Upper lobe of left lung (tissue), 6 donors: Measurements from ENCODE around the gene KRTAP5-7. TPM values are rescaled to one million over a fixed set of nuclear protein-coding genes. Genes with fewer than 3 reads are reported as not detected.

Experiments used
- ATAC-seq, 2 donors: fragments of 200-7000 bp; cut with Tn5 transposase; one replicate each; pipeline ENCODE4 v1.9.1; 2022; ENCODE audit warnings: mild to moderate bottlenecking in 2 of 2, moderate library complexity in 2 of 2; ENCODE audit not compliant: low FRiP score in 2 of 2
- DNase-seq, 2 donors: peaks; one replicate each; pipeline ENCODE4 v3.0.0-alpha.2; 2019 to 2020
- H3K27ac ChIP-seq, 4 donors: fragments of 200-600 bp; sonication (generic); one replicate each; pipeline ENCODE4 v1.5.1; 2016 to 2019
- H3K27me3 ChIP-seq, 4 donors: fragments of 200-600 bp; sonication (generic); one replicate each; pipeline ENCODE4 v1.5.1; 2017 to 2019
- H3K36me3 ChIP-seq, 4 donors: fragments of 200-600 bp; sonication (generic); one replicate each; pipeline ENCODE4 v1.5.1; 2016 to 2019
- H3K4me1 ChIP-seq, 4 donors: fragments of 200-600 bp; sonication (generic); one replicate each; pipeline ENCODE4 v1.5.1; 2018 to 2019
- H3K4me3 ChIP-seq, 4 donors: fragments of 200-600 bp; sonication (generic); one replicate each; pipeline ENCODE4 v1.5.1; 2017 to 2019; ENCODE audit warnings: mild to moderate bottlenecking in 2 of 4, moderate library complexity in 1 of 4
- H3K9me3 ChIP-seq, 4 donors: fragments of 200-600 bp; sonication (generic); one replicate each; pipeline ENCODE4 v1.5.1; 2018 to 2019
- EP300 ChIP-seq, 4 donors: sonication (generic); formaldehyde crosslinking; IDR thresholded peaks; one replicate each; pipeline ENCODE4 v1.5.1; 2017; ENCODE audit warnings: antibody characterized with exemption in 4 of 4, control low read depth in 2 of 4
- POLR2A ChIP-seq, 4 donors: fragments of 450-650 bp; IDR thresholded peaks; one replicate each; pipeline ENCODE4 v1.5.1; 2016 to 2017; ENCODE audit warnings: antibody characterized with exemption in 4 of 4, mild to moderate bottlenecking in 2 of 4
- POLR2AphosphoS5 ChIP-seq, 2 donors: sonication (generic); formaldehyde crosslinking; IDR thresholded peaks; one replicate each; pipeline ENCODE4 v1.5.1; 2017; ENCODE audit warnings: antibody characterized with exemption in 2 of 2
- WGBS, 2 donors: methylation state at CpG; one replicate each; pipeline ENCODE4 v1.1.5; 2017 to 2018; 5-methylcytosine and 5-hydroxymethylcytosine counted together
- total RNA-seq, 6 donors: library from RNA; depleted of rRNA in 4 of 6; stranded (reverse); fragments of >200 nt in 4 of 6; gene quantifications; one replicate each; pipeline versions ENCODE4 v1.1.0 to v1.2.1, GENCODE V29; 2016 to 2021
- TF ChIP-seq, protein P1 (sequence below), 6 experiments: fragments of 450-650 bp in 4 of 6; fragments of 200-600 bp in 2 of 6; sonication (generic) in 2 of 6; IDR thresholded peaks; one replicate each; pipeline ENCODE4 v1.5.1; 2016 to 2019; ENCODE audit warnings: antibody characterized with exemption in 6 of 6
- donor health status: DM: no; HTN: no; CAD: no; lungs with moderate emphysema.
- donor health status: DM: no; HTN: yes; CAD: no; lungs with severe emphysema.

The KRTAP5-7 gene
- total RNA-seq, 6 donors from 2014 or later = 0.20 to 0.98 TPM; not detected in 4

DNA sequence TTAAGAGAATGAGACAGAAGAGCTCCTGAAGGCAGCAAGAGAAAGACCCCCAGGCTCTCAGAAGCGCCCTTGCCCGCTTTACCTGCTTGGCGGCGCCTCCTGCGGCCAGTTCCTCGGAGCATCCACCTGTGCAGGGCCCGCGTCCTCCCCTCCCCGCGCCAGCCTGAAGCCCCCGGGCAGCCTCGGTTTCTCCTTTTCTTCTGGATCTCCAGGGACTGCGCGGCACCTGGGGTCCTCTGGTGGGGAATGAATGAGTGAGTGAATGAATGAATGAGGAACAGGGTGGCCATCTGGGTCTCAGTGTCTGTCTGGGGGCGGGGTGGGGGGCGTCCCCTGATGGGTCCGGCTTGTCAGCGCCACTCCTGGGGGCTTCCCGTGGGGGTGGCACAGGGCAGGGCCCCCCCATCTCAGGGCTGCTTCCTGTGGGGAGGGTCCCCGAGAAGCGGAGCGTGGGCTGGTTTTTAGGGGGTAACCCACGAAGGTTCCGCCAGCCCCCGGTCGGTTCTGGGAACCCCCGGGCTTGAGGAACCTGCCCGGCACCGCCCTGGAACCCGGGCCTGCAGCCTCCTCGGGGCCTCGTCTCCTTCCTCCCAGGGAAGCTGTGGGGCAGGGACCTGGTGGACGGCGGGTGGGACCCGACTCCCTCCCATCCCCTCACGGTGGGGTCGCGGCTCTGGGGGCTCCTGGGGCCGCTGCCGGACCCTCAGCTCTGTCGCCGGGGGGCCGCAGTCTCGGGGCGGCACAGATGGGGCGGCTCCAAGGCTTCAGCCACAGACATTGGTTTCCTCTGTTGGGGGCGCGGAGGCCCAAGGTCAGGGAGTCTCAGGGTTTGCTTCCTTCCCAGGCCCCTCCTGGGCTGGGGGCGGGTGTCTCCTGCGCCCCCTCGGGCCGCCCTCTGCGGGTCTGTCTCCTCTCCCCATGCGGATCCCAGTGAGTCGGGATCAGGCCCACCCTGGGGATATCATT lies 8.3 kb upstream of the KRTAP5-7 start:
- H3K36me3 ChIP-seq = no peaks in the 10 kb centered on the region
- no peaks in the 10 kb centered on the region for H3K4me1 ChIP-seq
- H3K4me3 ChIP-seq = no peak overlapping the region
- peak in 1 of 2 donors; percentile 66 for DNase-seq
- no peaks in the 10 kb centered on the region for H3K9me3 ChIP-seq
- 94 to 95% methylated on average over 6 to 48 of the region's 55 CpGs for WGBS, 2 donors
- H3K27me3 ChIP-seq = no peaks in the 10 kb centered on the region
- no peak for TF ChIP-seq EP300 (IDR thresholded peaks at IDR 0.05)
- TF ChIP-seq, protein P1, sequence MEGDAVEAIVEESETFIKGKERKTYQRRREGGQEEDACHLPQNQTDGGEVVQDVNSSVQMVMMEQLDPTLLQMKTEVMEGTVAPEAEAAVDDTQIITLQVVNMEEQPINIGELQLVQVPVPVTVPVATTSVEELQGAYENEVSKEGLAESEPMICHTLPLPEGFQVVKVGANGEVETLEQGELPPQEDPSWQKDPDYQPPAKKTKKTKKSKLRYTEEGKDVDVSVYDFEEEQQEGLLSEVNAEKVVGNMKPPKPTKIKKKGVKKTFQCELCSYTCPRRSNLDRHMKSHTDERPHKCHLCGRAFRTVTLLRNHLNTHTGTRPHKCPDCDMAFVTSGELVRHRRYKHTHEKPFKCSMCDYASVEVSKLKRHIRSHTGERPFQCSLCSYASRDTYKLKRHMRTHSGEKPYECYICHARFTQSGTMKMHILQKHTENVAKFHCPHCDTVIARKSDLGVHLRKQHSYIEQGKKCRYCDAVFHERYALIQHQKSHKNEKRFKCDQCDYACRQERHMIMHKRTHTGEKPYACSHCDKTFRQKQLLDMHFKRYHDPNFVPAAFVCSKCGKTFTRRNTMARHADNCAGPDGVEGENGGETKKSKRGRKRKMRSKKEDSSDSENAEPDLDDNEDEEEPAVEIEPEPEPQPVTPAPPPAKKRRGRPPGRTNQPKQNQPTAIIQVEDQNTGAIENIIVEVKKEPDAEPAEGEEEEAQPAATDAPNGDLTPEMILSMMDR (IDR thresholded peaks at IDR 0.05) = no peak
- no peak for TF ChIP-seq POLR2A (IDR thresholded peaks at IDR 0.05)
- no peak for TF ChIP-seq POLR2AphosphoS5 (IDR thresholded peaks at IDR 0.05)
- peak; percentile 16 to 51 for ATAC-seq
- H3K27ac ChIP-seq = no peak overlapping the region

GRCh38 chr11:71519546-71519945 lies 7.5 kb upstream of the KRTAP5-7 start:
- Histone ChIP-seq H3K9me3 (no peaks in the 10 kb centered on the region), H3K27me3 (no peaks in the 10 kb centered on the region), H3K36me3 (no peaks in the 10 kb centered on the region), H3K4me1 (no peaks in the 10 kb centered on the region), H3K27ac (no peak overlapping the region), H3K4me3 (no peak overlapping the region)
- TF ChIP-seq EP300 (IDR thresholded peaks at IDR 0.05) = no peak
- TF ChIP-seq, protein P1 (IDR thresholded peaks at IDR 0.05) = no peak
- no peak for TF ChIP-seq POLR2AphosphoS5 (IDR thresholded peaks at IDR 0.05)
- no peak for TF ChIP-seq POLR2A (IDR thresholded peaks at IDR 0.05)
- DNase-seq = no peak
- 70 to 77% methylated on average over 5 to 10 of the region's 10 CpGs for WGBS, 2 donors
- no peak for ATAC-seq

DNA sequence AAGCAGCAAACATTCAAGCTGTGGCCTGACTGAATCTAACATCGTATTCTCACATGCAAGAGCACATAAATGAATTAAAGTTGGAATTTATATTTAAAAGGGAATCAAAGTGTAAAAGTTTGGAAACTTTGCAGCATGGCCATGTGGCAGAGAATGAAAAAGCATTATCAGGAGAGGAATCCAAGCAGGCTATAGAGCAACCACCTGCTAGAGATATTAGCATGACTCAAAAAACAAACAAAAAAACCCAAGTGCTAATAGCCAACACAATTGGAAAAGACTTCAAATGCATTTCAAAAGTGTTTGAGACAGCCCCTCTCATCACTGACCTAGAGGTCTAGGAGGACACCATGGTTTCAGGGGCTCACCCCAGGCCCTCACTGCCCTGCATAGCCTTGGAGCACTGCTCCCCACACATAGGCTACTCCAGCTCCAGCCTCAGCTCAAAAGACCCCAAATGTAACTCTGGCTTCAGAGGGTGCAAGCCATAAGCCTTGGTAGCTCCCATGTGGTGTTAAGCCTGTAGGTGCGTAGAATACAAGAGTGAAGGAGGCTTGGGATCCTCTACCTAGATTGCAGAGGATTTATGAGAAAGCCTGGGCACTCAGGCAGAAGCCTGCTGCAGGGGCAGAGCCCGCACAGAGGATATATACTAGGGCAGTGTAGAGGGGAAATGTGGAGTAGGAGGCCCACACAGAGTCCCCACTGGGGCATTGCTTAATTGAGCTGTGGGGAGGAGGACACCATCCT lies 1.7 kb upstream of the KRTAP5-7 start:
- Histone ChIP-seq H3K27me3 (no peaks in the 10 kb centered on the region), H3K27ac (no peak overlapping the region), H3K4me1 (no peaks in the 10 kb centered on the region), H3K4me3 (no peak overlapping the region), H3K9me3 (no peaks in the 10 kb centered on the region), H3K36me3 (no peaks in the 10 kb centered on the region)
- ATAC-seq (peak in 1 of 2 donors; percentile 71), DNase-seq (no peak)
- 58 to 64% methylated on average over 3 of the region's 3 CpGs for WGBS, 2 donors
- TF ChIP-seq, protein P1 (IDR thresholded peaks at IDR 0.05) = no peak
- TF ChIP-seq EP300 (IDR thresholded peaks at IDR 0.05) (no peak), POLR2AphosphoS5 (IDR thresholded peaks at IDR 0.05) (no peak), POLR2A (IDR thresholded peaks at IDR 0.05) (no peak)

DNA sequence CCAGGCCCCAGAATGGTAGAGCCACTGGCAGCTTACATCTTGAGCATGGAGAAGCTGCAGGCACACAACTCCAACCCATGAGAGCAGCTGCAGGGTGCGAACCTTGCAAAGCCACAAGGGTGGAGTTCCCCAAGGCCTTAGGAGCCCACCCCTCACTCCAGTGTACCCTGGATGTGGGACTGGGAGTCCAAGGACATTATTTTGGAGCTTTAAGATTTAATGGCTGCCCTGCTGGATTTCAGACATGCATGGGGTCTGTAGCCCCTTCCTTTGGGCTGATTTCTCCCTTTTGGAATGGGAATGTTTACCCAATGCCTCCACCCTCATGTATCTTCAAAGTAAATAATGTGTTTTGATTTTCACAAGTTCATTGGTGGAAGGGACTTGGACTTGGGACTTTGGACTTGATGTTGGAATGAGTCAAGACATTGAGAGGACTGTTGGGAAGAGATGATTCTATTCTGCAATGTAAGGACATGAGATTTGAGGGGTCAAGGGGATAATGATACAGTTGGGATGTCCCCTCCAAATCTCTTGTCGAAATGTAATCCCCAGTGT lies 1.1 kb upstream of the KRTAP5-7 start:
- no peak overlapping the region for H3K4me3 ChIP-seq
- no peaks in the 10 kb centered on the region for H3K36me3 ChIP-seq
- H3K4me1 ChIP-seq = no peaks in the 10 kb centered on the region
- H3K9me3 ChIP-seq = no peaks in the 10 kb centered on the region
- no peak for DNase-seq
- TF ChIP-seq EP300 (IDR thresholded peaks at IDR 0.05) = no peak
- no peak for TF ChIP-seq POLR2A (IDR thresholded peaks at IDR 0.05)
- no peak for TF ChIP-seq POLR2AphosphoS5 (IDR thresholded peaks at IDR 0.05)
- TF ChIP-seq, protein P1 (IDR thresholded peaks at IDR 0.05) = no peak
- peak in 1 of 2 donors; percentile 46 for ATAC-seq
- H3K27me3 ChIP-seq = no peaks in the 10 kb centered on the region
- WGBS, 2 donors = 79 to 90% methylated on average over 2 of the region's 2 CpGs
- no peak overlapping the region for H3K27ac ChIP-seq
